Measurements from ENCODE around the gene ZNF112.

DNA sequence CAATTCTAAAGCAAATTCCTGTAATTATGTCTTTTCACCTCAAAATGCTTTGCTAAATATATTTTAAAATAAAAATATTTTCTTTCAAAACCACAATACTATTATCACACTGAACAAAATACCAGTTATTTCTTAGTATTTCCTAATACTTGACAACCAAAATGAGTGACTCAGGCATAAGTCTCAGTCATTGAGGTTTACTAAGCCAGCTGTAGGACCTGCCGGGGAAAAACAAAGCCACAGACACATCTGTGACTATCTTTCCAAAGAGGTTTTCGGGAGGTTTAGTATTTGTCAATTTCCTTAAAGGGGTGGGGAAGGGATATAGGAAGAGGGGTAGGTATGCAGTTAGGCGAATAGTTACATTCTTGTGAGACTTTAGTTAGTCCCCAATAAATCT lies 48.5 kb downstream of the ZNF112 start:
- TF ChIP-seq FOXA1 (IDR thresholded peaks at IDR 0.05) (no peak), CTBP1 (IDR thresholded peaks at IDR 0.05; ENCODE audit: borderline replicate concordance) (no peak), FOXK2 (IDR thresholded peaks at IDR 0.05) (no peak), BHLHE40 (IDR thresholded peaks at IDR 0.05; ENCODE audit: borderline replicate concordance) (no peak), L3MBTL2 (conservative IDR thresholded peaks at IDR 0.05) (no peak), ARNT (IDR thresholded peaks at IDR 0.05) (no peak), SP1 (IDR thresholded peaks at IDR 0.05) (no peak), SUZ12 (IDR thresholded peaks at IDR 0.05) (no peak), LEF1 (IDR thresholded peaks at IDR 0.05; ENCODE audit: borderline replicate concordance) (no peak), NFRKB (IDR thresholded peaks at IDR 0.05) (no peak)
- TF ChIP-seq, protein P1, sequence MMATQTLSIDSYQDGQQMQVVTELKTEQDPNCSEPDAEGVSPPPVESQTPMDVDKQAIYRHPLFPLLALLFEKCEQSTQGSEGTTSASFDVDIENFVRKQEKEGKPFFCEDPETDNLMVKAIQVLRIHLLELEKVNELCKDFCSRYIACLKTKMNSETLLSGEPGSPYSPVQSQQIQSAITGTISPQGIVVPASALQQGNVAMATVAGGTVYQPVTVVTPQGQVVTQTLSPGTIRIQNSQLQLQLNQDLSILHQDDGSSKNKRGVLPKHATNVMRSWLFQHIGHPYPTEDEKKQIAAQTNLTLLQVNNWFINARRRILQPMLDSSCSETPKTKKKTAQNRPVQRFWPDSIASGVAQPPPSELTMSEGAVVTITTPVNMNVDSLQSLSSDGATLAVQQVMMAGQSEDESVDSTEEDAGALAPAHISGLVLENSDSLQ (IDR thresholded peaks at IDR 0.05): no peak
